OCI-LY3 (cell line): ENCODE measurements around the gene VPS8.

Experiments used
- CTCF ChIP-seq: fragments of 200-600, 300-600 bp; sonication (generic); IDR thresholded peaks from 2 replicates; pipeline ENCODE4 v1.5.1; 2014; ENCODE audit warnings: antibody characterized with exemption, low read length, low read depth
- EZH2phosphoT487 ChIP-seq: fragments of 200-600 bp; shearing (Covaris generic); IDR thresholded peaks from 2 replicates; pipeline ENCODE4 v1.6.1; 2018; ENCODE audit warnings: antibody characterized with exemption, mixed run types, low read depth

DNA sequence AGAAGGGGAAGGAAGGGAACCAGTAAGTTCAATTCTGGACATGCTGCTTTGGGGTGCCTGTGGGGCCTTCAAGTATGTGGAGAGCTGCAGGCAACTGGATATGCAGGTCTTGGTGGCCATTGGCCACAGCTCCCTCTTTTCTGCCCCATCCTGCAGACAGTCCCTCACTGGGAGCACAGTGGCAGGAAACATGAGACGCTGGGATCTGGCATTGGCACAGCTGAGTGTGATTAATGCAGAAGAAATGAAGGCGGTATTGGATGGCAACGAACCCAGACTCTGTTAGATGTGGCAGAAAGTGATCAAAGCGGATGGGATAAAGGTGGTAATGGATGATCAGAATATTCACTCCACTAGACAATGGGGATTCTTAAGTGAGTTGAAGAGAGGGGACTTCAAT, 23.2 kb upstream of the VPS8 start:
- TF ChIP-seq CTCF (no peak), EZH2phosphoT487 (no peak)
